ENCODE data around the gene SYT6.

Gene SYT6

DNA sequence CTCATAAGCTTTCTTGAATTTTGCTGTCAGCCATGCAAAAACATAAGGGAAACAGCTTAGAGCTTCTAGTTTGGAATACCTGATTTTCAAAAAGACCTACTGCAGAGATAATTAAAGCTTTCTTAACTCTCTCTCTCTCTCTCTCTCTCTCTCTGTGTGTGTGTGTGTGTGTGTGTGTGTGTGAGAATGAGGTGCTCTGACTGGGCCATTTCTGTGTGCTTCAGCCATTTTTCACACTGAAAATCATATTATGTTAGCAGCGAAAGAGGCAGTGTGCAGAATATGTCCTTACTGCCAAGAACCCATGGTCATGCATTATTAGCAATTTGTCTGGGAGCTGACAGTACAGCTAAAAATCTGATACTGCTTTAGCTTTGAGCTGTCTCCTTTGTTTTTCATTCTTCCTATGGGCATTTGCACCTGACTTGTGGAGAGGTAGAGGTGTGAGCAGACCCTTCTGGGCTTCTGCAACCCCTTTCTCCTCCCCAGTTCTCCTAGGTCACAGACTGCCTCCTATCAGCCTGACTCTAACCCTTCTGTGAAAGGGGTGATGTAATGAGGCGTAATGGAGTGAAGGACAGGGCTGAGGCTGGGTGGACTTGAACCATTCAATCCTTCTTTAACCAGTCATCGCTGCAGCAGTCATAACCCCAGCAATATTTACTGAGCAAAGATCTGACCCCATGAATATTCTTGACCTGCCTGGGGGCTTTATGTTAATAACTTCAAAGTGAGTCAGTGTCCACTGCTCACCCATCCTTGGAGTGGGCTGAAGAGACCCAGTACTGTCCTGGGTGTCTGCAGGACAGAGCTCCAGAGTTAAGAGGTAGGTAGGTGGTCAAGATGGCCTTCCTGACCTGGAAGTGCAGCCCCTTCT, 61.2 kb downstream of the SYT6 start:
- no peak for DNase-seq (ENCODE audit: low spot score)

DNA sequence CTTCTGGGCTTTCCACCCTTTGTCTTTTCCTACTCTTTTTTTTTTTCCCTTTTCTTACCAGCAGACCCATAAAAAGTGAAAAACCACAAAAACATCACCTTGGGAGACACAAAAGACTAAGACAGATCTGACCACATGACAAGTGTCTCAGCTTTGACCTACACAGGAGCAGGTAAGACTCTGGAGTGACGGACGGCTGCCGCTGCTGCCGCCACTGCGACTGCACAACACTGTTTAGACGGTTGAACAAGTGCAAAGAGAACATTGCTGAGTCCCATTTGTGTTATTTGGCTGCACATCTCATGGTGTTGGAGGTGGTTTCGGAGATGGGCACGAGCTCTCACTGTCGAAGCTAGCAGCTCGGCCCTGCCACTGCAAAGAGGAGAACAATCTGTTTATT, 62.0 kb downstream of the SYT6 start:
- DNase-seq (ENCODE audit: low spot score): no peak

- DNase-seq (ENCODE audit: low spot score): no peak
These were observed 62.7 kb downstream of the SYT6 start for GRCh38 chr1:114090738-114091505.

DNA sequence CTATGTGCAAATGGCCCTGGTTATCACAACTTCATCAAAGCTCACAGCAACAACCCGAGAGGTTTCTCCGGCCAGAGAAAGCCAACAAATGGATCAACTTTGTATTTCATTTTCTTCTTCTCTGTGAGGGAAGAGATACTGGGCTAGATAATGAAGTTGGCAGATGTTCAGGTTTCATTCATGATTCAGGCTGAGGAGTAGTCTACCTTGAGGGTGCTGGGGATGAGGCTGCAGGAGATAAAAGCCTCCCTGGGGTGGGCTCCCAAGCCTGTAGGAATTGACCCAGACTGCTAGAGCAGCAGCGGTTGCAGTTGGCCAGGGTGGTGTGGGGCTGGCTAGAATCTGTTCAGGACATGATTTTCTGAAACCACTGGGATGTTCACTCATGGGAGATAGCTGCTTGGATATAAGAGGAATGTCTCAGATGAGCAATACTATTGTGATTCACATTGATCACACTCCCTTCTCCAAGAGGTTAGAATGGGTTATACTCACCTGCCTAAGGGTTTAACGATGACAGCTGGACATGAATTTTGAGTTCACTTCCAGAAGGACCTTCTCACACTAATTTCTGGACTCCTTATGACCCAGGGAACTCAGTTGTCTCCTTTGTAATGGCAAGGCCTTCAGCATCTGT, 64.0 kb downstream of the SYT6 start:
- DNase-seq (ENCODE audit: low spot score): no peak

- no peak for DNase-seq (ENCODE audit: low spot score)
These were observed 65.0 kb downstream of the SYT6 start for GRCh38 chr1:114088392-114089299.

- DNase-seq (ENCODE audit: low spot score): no peak
These were observed 66.2 kb downstream of the SYT6 start for GRCh38 chr1:114087495-114087894.

GRCh38 chr1:114086601-114087368, 66.9 kb downstream of the SYT6 start:
- no peak for DNase-seq (ENCODE audit: low spot score)

DNA sequence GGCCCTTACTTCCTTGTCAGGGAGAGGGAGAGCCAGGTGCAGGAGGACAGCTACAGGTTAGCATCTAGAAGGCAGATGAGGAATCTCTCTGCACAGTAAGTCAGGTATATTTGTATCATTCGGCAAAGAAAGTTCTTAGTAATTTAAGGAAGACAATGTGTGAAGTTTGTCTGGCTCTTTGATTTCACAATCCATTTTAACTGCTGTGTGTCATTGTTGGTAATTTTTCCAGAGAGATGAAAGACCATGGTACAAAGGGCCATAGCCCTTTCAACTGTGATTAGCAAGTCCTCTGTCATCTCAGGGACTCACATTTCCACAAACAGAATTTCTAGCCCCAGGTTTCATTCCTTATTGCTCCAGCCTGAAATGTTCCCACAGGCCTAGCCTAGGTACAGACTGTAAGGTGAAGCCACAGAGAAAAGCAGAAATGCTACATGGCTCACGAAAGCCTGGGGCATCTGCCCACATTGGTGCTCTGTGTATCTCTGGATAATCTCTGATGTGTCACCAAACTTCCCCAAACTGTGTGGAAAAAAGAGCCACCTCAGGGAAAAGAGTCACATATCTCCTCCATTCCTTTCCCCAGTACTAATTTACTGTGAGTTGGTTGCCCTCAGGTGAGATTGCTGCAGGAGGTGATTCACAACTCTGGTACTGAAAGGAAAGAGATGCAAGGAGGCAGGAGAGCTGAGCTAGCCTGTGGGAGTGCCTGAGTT, 70.6 kb downstream of the SYT6 start:
- no peak for DNase-seq (ENCODE audit: low spot score)

DNA sequence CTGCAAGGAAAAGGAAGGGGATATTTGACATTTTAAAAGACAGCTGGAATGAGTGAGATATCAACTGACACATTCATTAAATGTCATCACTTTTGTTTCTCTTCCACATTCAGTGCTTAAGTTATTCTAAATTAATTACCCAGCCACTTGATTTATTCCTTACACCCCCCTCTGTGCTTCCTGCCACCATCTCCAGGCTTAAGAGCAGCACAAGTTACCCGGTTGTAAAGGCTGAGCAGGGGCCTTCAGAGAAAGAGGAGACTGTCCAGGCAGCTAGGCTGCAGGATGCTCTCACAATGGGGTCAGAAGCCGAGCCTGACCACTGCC, 71.4 kb downstream of the SYT6 start:
- DNase-seq (ENCODE audit: low spot score): no peak

DNA sequence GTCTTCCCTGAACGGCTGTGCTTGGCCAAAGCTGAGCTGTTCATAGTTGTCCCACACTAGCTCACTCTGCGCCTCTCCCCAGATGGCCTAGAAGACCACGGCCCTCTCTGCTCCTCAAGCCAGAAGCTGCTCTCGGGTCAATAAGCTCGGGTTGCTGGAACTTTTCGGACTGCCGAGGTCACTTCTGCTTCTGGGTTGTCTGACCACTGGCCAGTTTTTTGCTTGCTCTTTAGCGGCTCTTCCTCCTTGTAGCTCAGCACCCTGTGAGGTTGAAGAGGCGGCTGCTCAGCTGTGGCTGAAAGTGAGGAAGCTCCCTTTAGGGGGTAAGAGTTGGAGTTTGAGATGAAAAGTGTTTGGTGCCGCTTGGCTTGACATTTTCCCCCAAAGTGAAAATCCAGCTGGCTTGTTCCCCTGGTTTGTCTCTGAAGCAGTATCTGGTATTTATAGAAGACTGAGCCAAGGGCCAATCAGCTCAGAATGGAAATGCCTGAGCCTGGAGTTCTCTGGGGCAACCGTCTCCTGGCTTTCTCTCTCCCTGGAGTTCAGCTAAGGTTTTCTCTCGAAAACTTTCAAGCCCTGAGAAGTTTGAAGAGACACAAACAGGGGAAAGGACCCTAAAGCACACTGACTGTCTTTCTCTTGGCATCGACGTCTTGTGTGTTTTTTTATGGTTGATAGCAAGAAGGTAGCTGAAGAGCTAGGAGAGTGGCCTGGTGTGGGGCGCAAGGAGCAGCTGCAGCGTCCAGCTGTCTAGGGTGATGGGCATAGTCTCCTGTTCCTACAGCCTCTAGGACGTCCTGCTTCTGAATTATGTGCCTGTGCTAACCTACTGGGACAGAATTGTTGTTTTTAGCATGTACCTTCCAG, 72.0 kb downstream of the SYT6 start:
- DNase-seq (ENCODE audit: low spot score): no peak

DNA sequence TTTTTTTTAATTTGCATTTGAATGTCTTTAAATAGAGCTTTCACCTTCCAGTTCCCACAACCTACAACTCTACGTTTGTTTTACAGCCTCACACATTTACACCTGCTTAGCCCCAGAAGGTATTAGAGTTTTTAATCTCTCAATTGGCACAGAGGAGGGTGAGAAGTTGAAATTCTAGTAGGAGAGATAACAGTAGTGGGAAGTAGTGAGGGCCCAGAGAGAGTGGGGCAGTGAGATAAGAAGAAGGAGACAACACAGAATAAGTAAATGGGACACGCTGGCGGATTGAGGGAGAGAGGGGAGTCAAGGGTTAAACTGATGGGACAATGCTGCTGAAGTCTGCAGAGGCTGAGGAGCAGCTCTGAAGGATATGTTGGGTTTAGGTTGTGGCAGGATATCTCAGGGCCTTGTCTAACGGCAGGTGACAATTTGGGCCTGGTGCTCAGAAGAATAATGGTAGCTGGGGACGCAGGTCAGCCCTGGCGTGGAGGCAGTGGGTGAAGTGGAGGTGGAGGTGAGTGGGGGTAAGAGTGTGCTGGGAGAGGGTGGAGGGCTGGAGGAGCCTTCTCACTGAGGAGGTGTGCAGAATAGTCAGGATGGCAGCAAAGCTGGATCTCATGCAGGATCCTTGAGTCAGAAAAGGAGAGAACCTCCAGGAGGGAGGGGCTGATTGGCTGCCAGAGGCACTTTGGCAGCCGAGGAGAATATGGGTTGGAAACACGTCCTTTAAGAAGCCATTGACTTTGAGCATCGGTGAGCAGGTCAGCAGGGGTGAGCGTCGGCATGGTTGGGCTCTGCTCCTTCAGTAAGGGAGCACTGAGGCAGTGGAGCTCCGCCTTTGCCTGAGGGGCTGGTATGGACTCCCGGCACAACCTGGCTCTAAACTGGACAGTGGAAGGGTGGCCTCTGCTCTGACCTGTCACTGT, 72.9 kb downstream of the SYT6 start:
- DNase-seq (ENCODE audit: low spot score): no peak

DNA sequence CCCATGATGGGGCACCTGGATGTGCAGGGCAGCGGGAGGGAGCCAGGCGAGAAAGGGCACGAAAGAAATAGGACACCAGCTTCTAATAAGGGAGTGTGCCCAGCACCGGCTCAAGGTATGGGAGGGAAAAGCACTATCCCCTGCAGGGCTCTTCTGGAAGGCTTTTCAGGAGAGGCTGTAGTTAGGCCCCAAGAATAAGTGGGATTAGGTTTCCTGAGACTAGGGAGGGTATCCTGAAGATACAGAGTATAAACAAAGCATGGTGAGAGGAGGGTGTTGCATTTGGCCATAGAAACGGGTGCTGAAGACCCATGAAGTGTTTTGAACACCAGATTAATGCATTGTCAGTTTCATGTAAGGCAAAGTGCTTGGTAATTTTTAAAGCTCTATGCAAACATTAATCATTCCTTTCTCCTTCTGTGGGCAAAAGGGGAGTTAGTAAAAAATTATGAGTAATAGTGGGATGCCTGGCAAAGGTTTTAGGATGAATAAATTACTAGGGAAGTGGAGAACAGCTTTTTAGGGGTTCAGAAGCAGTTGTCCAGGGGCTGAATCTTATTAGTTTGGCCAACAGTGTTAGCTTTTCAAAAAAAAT, 74.0 kb downstream of the SYT6 start:
- no peak for DNase-seq (ENCODE audit: low spot score)

DNA sequence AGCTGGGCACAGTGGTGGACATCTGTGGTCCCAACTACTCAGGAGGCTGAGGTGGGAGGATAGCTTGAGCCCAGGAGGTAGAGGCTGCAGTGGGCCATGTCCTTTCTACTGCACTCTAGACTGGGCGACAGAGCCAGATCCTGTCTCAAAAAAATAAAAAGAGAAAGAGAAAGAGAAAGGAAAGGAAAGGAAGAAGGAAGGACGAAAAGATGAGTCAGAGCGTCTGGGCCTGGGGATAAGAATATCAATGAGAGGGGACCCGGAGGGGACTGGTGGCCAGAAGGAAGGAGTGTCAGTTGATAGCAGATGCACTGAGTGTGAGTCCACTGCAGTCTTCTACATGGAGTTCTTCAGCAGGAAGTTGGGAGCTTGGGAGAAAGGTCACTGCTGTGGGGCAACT, 75.6 kb downstream of the SYT6 start:
- no peak for DNase-seq (ENCODE audit: low spot score)

DNA sequence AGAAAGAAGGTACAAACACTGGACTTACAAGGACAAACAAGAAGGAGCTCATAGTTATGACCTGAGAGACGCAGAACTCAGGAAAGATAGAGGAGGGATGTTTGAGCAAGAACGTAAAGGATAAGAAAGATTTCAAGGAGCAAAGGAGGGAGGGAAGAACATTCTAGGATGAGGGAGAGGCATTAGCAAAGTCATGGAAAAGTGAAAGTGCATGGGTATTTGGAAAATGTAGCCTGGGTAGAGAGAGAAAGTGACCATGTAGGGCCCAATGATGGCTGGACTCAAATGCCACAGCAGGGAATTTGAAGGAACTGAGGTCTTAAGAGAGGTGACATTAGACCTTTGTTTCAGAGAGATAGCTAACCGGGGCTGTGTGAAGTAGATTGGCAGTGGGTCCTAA, 76.5 kb downstream of the SYT6 start:
- no peak for DNase-seq (ENCODE audit: low spot score)

DNA sequence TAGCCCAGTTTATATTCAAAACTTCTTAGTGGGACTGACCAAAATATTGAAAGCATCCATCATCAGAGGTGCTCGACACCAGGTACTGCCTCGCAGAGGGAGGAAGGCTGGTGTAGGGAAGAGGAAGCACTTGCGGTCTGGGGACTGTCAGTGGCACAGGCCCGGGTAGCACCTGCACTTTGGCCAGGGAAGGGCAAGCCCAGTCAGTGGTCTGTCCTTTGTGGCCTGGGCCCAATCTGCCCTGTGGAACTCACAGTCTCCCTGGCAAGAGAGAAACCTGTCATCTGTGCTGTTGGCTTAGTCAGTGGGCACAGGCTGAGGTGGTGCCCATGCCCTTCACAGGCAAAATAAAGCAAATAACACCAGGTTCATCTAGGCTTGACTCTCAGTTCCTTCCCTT, 77.4 kb downstream of the SYT6 start:
- DNase-seq (ENCODE audit: low spot score): no peak

- DNase-seq (ENCODE audit: low spot score): no peak
These were observed 78.0 kb downstream of the SYT6 start for GRCh38 chr1:114075546-114076242.

DNA sequence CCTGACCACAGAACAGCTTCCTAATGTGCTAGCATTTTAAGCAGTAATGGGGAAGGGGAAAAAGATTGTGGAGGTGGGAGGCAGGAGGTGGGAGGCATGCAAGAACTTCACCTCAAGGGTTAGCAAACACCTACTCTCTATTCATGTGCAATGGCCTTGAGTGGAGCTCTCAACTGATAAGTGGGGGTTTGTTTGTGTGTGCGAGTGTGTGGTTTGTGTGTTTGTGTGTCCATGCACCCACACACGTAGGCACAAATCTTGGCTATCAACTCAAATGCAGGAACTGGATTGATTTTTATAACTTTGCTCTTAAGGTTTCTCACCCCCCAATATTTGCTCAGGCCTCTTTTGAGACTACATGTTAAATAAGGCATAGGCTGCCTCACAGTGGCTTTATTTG, 78.6 kb downstream of the SYT6 start:
- no peak for DNase-seq (ENCODE audit: low spot score)

Data from kidney capillary endothelial cell (primary cell).